Astrocyte (in vitro differentiated cells and primary cell): Measurements from ENCODE around the gene NRP1.

ENCODE experiments used
- EZH2 ChIP-seq: IDR thresholded peaks from 2 replicates; pipeline ENCODE4 v1.6.1; 2012; ENCODE audit warnings: mild to moderate bottlenecking, low read length, inconsistent platforms; ENCODE audit not compliant: insufficient read depth
- TF ChIP-seq, protein P1 (sequence below): IDR thresholded peaks from 2 replicates; pipeline ENCODE4 v1.5.1; 2011; ENCODE audit warnings: low read depth, mild to moderate bottlenecking, inconsistent platforms, low read length, moderate library complexity; ENCODE audit not compliant: insufficient read depth

DNA sequence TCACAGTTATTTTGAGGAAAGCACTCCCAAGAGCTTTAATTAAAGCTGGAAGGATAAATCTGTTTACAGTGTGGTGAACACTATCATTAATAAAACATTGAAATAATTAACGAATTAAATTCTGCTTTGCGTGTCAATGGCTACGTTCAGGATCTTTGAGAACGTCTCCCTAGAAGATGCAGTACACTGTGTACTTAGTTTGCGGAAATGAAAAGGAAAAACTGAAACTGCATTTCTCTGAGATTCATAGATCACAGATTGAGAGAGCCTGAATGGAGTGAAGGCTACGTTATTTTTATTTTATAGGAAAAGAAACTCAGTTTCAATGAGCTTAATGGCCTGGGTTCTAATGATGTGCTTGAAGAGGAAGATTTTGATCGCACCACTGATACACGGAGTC, 85.3 kb downstream of the NRP1 start:
- TF ChIP-seq, protein P1, sequence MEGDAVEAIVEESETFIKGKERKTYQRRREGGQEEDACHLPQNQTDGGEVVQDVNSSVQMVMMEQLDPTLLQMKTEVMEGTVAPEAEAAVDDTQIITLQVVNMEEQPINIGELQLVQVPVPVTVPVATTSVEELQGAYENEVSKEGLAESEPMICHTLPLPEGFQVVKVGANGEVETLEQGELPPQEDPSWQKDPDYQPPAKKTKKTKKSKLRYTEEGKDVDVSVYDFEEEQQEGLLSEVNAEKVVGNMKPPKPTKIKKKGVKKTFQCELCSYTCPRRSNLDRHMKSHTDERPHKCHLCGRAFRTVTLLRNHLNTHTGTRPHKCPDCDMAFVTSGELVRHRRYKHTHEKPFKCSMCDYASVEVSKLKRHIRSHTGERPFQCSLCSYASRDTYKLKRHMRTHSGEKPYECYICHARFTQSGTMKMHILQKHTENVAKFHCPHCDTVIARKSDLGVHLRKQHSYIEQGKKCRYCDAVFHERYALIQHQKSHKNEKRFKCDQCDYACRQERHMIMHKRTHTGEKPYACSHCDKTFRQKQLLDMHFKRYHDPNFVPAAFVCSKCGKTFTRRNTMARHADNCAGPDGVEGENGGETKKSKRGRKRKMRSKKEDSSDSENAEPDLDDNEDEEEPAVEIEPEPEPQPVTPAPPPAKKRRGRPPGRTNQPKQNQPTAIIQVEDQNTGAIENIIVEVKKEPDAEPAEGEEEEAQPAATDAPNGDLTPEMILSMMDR = no peak
- TF ChIP-seq EZH2 = no peak
